Esophagus squamous epithelium (tissue), 5 donors: ENCODE results near the gene IGLL1. TPM values are rescaled to one million over a fixed set of nuclear protein-coding genes. Genes with fewer than 3 reads are reported as not detected.
A peak's percentile ranks its signal among the peaks of the same experiment; 100 is the strongest.

Experiments used
- DNase-seq: peaks from one replicate; lab custom pipeline; 2025; lab: John Stamatoyannopoulos, UW
- H3K27ac ChIP-seq, 4 donors: fragments of 200-600 bp; sonication (generic); one replicate each; pipeline ENCODE4 v1.5.1; 2016 to 2019; ENCODE audit warnings: mild to moderate bottlenecking in 1 of 4
- H3K27me3 ChIP-seq, 4 donors: fragments of 200-600 bp; sonication (generic); 1 replicate in 3 of 4; 2 replicates in 1 of 4; pipeline versions ENCODE4 v1.5.1 to v1.6.0; 2017 to 2021; ENCODE audit warnings: antibody characterized with exemption in 1 of 4
- H3K36me3 ChIP-seq, 3 donors: fragments of 200-600 bp; sonication (generic); one replicate each; pipeline ENCODE4 v1.5.1; 2016 to 2019
- H3K4me1 ChIP-seq, 3 donors: fragments of 200-600 bp; sonication (generic); one replicate each; pipeline ENCODE4 v1.5.1; 2017 to 2019
- H3K4me3 ChIP-seq, 4 donors: fragments of 200-600 bp; sonication (generic); 1 replicate in 3 of 4; 2 replicates in 1 of 4; pipeline ENCODE4 v1.5.1; 2016 to 2019; ENCODE audit warnings: mild to moderate bottlenecking in 2 of 4, moderate library complexity in 1 of 4
- H3K9me3 ChIP-seq, 3 donors: fragments of 200-600 bp; sonication (generic); one replicate each; pipeline ENCODE4 v1.5.1; 2016 to 2019
- POLR2A ChIP-seq, 4 donors: fragments of 450-650 bp; IDR thresholded peaks; one replicate each; pipeline ENCODE4 v1.6.1; 2017; ENCODE audit warnings: antibody characterized with exemption in 4 of 4, mild to moderate bottlenecking in 4 of 4, moderate library complexity in 3 of 4
- WGBS, 2 donors: methylation state at CpG; one replicate each; pipeline ENCODE4 v1.1.5; 2018; 5-methylcytosine and 5-hydroxymethylcytosine counted together
- intact Hi-C: fragments of 100-400 bp; cut with DNase I; formaldehyde crosslinking; loops from one replicate; pipeline ENCODE4 v1.15.0; 2022
- total RNA-seq, 4 donors: library from RNA; depleted of rRNA; stranded (reverse); fragments of >200 nt; gene quantifications; one replicate each; pipeline ENCODE4 v1.1.0, GENCODE V29; 2016
- TF ChIP-seq, protein P1 (sequence below), 6 experiments: fragments of 450-650 bp in 4 of 6; fragments of 200-600 bp in 2 of 6; sonication (generic) in 2 of 6; IDR thresholded peaks; one replicate each; pipeline ENCODE4 v1.5.1; 2016 to 2019; ENCODE audit warnings: antibody characterized with exemption in 6 of 6, mild to moderate bottlenecking in 4 of 6, moderate library complexity in 4 of 6
- donor health status: DM: yes; HTN: yes; CAD: no.

Gene IGLL1
- total RNA-seq, 4 donors from 2014 or later, result not detected

DNA sequence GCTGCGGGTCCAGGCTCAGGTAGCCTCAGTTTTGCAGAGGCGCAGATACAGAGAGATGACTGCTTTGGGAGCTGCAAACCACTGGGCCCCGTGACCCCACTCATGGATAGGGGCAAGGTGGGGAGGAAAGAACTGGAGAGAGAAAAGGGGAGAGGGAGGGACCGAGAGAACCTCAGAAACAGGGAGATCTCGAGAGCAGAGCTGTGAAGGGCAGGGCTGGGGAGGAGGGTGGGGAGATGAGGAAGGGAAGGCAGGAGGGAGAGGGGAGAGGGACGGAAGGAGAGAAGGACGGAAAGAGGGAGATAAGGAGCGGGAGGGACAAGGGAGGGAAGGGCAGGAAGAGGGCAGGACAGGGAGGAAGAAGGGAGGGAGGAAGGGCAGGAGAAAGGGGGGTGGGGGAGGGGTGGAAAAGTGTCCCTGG is 46.3 kb downstream of the IGLL1 start:
- TF ChIP-seq, protein P1, sequence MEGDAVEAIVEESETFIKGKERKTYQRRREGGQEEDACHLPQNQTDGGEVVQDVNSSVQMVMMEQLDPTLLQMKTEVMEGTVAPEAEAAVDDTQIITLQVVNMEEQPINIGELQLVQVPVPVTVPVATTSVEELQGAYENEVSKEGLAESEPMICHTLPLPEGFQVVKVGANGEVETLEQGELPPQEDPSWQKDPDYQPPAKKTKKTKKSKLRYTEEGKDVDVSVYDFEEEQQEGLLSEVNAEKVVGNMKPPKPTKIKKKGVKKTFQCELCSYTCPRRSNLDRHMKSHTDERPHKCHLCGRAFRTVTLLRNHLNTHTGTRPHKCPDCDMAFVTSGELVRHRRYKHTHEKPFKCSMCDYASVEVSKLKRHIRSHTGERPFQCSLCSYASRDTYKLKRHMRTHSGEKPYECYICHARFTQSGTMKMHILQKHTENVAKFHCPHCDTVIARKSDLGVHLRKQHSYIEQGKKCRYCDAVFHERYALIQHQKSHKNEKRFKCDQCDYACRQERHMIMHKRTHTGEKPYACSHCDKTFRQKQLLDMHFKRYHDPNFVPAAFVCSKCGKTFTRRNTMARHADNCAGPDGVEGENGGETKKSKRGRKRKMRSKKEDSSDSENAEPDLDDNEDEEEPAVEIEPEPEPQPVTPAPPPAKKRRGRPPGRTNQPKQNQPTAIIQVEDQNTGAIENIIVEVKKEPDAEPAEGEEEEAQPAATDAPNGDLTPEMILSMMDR (IDR thresholded peaks at IDR 0.05), result no peak
- TF ChIP-seq POLR2A (IDR thresholded peaks at IDR 0.05), result no peak
- DNase-seq, result no peak
- intact Hi-C loops, result loop anchor here (10.0 kb wide), 1 partner anchor 311 kb away; no protein-coding TSS in a partner anchor
- Histone ChIP-seq H3K4me3 (no peak overlapping the region), H3K4me1 (peaks cover 0 to 6% (median 0%) of the 10 kb centered on the region in 3 donors), H3K27me3 (peaks cover 0 to 91% (median 0%) of the 10 kb centered on the region in 4 donors), H3K36me3 (no peaks in the 10 kb centered on the region), H3K27ac (no peak overlapping the region), H3K9me3 (no peaks in the 10 kb centered on the region)
- 70 to 75% methylated on average over 8 of the region's 8 CpGs for WGBS, 2 donors

DNA sequence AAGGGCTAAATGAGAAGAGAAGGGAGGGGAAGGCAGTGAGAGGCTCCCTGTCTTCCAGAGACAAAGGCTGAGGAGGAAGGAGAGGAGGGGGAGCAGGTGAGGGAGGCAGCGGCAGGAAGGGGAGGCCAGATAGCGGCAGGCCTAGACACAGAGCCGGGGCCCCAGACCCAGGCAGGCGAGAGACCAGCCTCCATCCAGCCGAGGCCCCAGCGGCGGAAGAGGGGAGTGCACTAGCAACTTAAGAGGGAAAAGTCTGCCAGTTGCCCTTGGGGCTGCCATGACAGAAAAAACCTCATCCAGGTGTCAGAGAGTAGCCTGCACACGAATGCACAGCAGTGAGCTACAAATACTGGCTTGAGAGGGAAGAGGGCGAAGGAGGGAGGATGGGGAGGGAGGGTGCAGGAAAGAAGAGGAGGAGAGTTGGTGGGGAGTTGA is 46.7 kb downstream of the IGLL1 start:
- DNase-seq, result no peak
- Histone ChIP-seq H3K27me3 (peaks cover 0 to 87% (median 0%) of the 10 kb centered on the region in 4 donors), H3K4me3 (no peak overlapping the region), H3K9me3 (no peaks in the 10 kb centered on the region), H3K36me3 (no peaks in the 10 kb centered on the region), H3K27ac (no peak overlapping the region), H3K4me1 (peaks cover 0 to 6% (median 0%) of the 10 kb centered on the region in 3 donors)
- TF ChIP-seq, protein P1 (IDR thresholded peaks at IDR 0.05), result peak in 4 of 6 experiments; percentile 20 to 53 (median 35)
- no peak for TF ChIP-seq POLR2A (IDR thresholded peaks at IDR 0.05)
- intact Hi-C loops, result loop anchor here (10.0 kb wide), 1 partner anchor 311 kb away; no protein-coding TSS in a partner anchor
- WGBS, 2 donors, result 37 to 38% methylated on average over 8 to 9 of the region's 9 CpGs

DNA sequence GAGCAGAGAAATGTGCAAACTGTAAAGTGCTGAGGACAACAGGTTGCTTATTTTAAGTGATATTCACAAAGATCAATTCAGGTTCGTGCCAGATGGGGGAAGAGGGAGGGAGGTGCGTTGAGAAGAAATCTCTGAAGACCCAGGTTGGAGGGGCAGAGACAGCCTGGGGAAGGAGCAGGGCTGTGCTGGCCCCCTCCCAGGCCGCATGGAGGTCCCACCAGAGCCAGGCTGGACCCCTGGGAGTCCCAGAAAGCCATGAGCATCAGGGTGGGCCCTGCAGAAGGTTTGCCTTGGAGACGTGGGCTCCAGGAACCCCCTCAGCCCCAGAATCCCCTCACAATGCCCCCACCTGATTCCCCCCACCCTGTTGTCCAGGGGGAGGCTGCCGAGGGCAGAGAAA is 47.4 kb downstream of the IGLL1 start:
- Histone ChIP-seq H3K27ac (no peak overlapping the region), H3K4me3 (no peak overlapping the region), H3K4me1 (peaks cover 0 to 6% (median 0%) of the 10 kb centered on the region in 3 donors), H3K9me3 (no peaks in the 10 kb centered on the region), H3K27me3 (peaks cover 0 to 81% (median 0%) of the 10 kb centered on the region in 4 donors), H3K36me3 (no peaks in the 10 kb centered on the region)
- WGBS, 2 donors, result 75 to 82% methylated on average over 3 of the region's 5 CpGs
- no peak for DNase-seq
- TF ChIP-seq, protein P1 (IDR thresholded peaks at IDR 0.05), result no peak
- no peak for TF ChIP-seq POLR2A (IDR thresholded peaks at IDR 0.05)
- intact Hi-C loops, result loop anchor here (10.0 kb wide), 1 partner anchor 312 kb away; no protein-coding TSS in a partner anchor

GRCh38 chr22:23531966-23532705 is 48.0 kb downstream of the IGLL1 start:
- H3K4me3 ChIP-seq, result no peak overlapping the region
- WGBS, 2 donors, result 75 to 79% methylated on average over 8 to 9 of the region's 13 CpGs
- no peak for DNase-seq
- H3K4me1 ChIP-seq, result peaks cover 0 to 6% (median 0%) of the 10 kb centered on the region in 3 donors
- H3K27ac ChIP-seq, result no peak overlapping the region
- no peaks in the 10 kb centered on the region for H3K9me3 ChIP-seq
- no peaks in the 10 kb centered on the region for H3K36me3 ChIP-seq
- H3K27me3 ChIP-seq, result peaks cover 0 to 75% (median 0%) of the 10 kb centered on the region in 4 donors
- intact Hi-C loops, result loop anchor here (10.0 kb wide), 1 partner anchor 313 kb away; no protein-coding TSS in a partner anchor
- TF ChIP-seq POLR2A (IDR thresholded peaks at IDR 0.05), result no peak
- TF ChIP-seq, protein P1 (IDR thresholded peaks at IDR 0.05), result no peak
